ENCODE measurements around the gene RIN2.
"Not testable (repeated sequence)": the region's sequence is repeated elsewhere in the genome, so short reads cannot be mapped to it uniquely, and the experiment has no call there.

The RIN2 gene

DNA sequence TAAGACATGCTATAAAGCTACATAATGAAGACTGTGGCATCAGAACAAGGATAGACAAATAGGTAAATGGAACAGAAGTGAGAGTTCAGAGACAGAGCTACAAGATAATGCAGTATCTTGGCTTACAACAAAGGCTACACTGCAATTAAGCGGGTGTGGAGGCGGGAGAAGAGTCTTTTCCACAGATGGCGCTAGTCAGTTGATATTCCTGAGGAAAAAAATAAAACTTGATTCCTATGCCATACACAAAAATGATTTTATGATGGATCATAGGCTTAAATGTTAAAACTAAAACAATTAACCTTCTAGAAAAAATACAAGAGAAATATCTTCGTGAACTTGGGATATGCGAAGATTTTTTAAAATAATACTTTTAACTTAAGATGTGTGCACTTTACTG, 31.0 kb downstream of the RIN2 start:
- DNase-seq (ENCODE audit: low spot score), result no peak

DNA sequence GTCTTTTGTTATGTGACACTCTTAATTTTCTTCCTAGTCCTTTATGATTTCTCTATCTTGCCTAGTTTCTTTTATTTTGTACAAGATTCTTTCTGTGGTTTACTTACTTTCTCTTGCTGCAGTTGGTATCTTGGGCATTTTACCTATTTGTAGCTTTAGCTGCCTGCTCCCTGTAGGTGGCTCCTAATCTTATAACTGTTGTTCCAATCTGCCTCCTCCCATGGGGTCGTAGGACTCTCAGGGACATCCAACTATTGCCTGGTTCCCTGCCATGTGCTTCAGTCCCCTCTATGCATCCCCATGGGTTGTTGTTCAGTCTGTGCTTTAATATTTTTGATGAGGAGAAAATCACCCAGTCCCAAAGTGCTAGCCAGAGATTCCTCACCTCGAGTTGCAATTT, 31.4 kb downstream of the RIN2 start:
- DNase-seq (ENCODE audit: low spot score), result no peak

DNA sequence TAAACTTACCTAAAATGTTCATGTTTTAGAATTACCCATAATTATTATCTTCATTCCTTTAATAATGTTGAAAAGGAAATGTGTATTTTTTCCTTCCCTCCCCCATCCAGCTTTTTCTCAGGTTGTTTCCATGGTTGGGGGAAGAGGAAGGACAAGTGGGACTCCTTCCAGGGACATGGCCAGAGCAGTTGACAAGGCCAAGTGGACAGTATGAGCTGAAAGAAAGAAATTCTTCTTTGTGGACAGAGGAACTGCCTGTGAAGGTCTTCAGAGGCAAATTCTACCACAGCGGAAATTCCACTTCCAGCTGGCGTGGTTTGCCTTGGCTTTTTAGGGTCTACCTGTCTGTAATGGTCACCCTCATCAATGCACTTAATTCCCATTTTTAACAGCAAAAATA, 33.8 kb downstream of the RIN2 start:
- DNase-seq (ENCODE audit: low spot score), result no peak

DNA sequence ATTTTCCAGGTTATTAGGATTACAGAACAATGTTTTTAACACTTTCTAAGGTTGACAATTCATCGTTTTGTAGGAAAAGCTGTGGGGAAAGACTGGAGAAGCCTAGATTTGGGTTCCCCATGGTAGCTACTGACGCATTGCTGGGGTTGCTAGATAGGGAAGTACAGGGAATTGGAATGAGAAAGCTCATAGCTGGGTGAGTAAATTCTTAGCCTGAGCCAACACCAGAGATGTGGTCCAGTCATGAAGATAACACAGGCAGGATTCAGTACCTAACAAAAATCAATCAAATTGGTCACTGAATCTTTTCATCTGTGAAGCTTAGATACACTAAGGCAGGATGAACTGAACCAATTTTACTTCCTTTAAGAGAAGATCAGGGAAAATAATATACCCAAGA, 35.7 kb downstream of the RIN2 start:
- no peak for DNase-seq (ENCODE audit: low spot score)

DNA sequence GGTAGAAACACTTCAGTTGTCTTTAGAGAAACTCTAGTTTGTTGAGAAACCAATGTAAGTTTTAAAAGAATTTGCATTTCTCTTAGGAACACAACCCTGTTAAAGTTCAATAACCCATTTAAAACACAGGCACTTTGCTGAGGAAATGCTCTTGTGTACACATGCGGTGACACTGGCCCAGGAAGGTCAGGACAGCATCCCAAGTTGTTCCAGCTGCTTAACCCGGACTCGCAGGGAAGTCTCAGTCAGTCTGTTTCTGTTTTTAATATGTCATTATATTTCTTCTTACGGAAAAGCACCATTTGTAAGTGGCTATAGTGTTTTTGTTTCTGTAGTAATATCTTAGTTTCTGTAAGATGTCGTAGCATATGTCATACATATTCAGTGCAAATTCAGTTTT, 36.9 kb downstream of the RIN2 start:
- DNase-seq (ENCODE audit: low spot score), result no peak

DNA sequence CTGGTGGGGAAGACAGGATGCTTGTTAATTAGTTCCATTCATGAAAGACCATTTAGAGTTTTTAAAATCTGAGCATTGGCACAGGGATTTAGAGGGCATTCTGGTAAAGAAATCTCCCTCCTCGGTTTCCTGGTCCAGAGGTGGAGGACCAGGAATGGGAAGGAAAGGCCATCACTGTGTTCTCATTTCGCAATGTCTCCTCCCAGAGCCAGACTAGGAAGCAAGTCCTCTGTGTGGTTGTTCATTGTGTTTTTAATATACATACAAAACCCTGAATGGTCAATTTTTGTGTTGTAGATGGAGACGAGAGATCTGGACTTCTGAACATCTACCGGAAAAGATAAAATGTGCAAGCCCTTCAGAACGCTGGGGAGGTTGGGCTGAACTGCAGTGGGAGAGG, 41.3 kb downstream of the RIN2 start:
- no peak for DNase-seq (ENCODE audit: low spot score)

DNA sequence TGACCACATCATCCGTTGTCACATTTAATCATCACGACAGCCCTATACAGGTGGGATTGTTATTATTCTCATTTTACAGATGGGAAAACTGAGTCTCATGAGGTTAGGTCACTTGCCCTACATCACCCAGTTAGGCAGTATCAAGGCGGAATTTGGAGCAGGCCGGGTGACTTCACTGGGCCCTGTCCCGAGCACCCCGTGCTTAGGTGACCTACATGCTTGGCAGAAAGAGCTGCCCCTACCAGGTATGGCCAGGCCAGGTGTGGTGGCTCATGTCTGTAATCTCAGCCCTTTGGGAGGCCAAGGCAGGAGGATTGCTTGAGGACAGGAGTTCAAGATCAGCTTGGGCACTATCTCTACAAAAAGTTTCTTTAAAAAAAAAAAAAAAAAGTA, 44.0 kb downstream of the RIN2 start:
- DNase-seq (ENCODE audit: low spot score), result no peak

DNA sequence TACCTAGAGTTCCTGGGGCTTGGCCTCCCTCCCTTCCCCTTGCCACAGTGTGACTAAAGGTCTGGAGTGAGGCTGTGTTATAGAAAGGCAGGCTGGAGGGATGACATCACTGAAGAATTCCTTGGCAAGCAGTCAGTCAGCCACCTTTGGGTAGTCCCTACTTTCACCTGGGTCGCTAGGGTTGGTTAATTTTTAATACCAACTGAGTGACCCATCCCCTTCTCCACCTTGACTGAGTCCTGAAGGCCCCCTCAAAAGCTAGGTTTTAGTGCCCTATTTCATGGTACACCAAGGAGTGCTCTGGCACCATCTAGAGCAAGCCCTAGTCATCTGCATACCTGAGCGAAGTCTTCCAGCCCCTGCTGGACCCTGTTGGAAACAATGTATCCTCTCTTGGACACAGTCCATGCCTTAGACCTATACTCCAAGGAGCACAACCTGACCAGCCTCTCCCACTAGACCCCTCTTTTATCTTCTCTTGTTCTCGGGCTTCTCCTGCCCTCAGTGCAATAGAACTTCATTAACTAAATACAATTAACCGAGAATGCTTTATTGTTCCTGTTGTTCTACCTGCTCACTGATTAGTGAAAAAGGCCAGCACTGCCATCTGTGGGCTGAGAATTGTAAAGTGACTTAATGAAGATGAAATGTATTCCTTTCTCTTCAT, 44.6 kb downstream of the RIN2 start:
- peak; percentile 98 for DNase-seq (ENCODE audit: low spot score)

DNA sequence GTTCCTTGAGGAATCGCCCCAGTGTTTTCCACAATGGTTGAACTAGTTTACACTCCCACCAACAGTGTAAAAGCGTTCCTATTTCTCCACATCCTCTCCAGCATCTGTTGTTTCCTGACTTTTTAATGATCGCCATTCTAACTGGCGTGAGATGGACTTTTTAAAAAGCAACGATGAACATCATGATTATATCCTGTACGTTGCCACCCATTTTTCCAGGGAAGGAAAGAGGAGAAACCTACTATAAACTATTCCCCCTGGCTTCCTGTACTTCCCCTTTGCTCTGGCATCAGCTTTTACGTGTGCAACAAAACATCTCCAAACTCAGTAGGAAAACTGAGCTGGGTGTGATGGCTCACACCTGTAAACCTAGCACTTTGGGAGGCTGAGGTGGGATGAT, 48.2 kb downstream of the RIN2 start:
- DNase-seq (ENCODE audit: low spot score), result not testable (repeated sequence)

DNA sequence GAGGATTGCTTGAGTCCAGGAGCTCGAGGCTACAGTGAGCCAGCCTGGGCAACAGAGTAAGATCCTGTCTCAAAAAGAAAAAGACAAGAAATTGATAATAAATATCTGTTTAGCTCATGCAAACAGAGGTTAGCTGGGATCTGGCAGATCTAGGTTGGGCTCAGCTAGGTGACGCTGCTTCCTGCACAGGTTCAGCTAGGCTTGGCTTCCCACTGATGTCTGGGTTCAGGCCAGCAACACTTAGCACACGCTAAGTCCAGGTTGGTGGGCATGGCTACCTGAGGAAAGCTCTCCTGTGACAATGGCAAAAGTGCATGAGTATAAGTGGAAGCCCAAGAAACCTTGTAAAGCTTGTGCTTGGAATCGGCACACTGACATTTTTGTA, 48.7 kb downstream of the RIN2 start:
- no peak for DNase-seq (ENCODE audit: low spot score)

DNA sequence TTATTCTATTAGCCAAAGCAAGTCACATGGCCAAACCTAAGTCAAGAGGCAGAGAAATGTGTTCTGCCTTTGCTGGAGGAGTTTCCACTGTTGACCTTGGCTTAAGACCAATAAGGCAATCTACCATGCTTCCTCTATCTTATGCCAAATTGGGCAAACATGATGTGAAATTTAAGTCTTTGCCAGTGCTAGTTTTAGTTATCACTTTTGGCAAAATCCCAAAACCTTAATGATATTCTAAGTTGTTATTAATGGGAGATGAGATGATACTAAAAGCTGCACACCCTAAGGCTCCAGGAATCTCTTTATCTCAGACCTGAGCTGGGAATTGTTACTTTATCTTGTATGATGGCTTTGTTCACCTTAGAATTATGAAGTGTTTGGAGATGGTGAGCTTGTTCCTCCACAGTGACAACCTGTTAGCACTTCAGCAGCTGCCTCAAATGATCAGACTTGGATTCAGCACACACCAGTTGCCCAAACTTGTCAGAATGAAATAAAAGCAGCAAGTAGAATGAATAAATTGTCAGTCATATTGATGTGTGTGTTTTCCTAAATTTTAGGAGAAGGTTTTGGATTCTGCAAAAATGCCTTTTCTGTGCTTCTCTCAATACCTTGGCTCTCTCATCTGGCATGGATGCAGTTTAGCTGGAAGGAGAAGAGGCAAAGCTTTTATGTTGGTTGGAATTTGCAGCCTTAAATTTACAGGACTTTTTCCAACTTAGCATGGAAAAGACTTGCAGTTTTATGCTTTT, 49.3 kb downstream of the RIN2 start:
- peak; percentile 63 for DNase-seq (ENCODE audit: low spot score)
